Retina (tissue), 1 donor: ENCODE results near the gene ERGIC3.
A peak's percentile ranks its signal among the peaks of the same experiment; 100 is the strongest.

Experiments
- DNase-seq: peaks from one replicate; pipeline ENCODE4 v3.0.0-alpha.2; 2016

ERGIC3 gene

DNA sequence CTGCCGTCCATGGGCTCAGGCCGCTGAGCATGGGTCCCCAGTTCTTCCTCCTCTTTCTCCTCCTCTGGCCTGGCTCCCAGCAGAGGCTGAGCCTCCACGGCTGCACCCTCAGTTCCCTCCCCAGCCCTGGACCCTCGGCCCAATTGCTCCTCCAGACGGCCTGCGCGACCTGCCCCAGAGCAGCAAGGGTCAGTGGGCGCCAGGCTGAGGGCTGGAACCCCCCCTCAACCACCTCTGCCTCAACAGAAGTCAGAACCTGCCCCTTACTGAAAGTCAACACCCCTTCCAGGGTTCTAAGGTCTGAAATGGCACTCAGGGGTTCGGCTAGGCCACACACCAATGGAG is 57.9 kb downstream of the ERGIC3 start:
- DNase-seq, result no peak

DNA sequence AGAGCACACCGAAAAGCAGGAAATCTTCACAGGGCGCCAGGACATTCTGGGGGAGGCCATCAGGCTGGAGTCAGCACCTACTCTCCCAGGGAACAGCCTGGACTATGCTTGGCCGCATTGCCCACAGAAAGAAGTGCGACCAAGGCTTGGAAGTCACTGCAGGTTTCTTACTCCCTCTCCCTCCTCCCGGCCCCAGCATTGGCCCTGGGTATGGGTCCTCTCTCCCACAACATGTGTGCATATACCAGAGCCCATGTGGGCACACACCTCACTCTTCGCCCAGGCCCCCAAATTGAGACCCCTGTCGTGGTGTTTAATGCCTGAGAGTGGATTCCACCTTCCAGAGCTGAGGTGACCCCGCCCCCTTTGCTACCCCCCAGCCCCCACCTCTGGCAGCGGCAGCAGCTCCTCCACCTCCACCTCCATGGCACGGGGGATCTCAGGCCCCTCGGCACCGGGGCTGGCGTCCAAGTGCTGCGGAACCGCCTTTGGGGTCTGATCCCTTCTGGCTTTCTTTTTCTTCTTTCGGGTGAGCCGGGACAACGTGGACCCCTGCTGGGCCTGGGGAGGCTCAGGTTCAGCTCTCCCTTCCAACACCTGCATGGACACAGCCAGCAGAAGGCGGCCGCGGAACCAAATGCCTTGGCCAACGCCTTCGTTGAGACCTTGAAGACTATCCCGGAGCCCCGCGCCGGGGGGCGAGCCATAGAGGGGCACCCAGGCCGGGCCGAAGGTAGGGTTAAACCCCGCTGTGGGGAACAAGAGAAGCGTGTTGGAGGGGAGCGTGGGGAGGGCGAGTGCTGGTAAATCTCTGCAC is 58.5 kb downstream of the ERGIC3 start:
- DNase-seq, result no peak

DNA sequence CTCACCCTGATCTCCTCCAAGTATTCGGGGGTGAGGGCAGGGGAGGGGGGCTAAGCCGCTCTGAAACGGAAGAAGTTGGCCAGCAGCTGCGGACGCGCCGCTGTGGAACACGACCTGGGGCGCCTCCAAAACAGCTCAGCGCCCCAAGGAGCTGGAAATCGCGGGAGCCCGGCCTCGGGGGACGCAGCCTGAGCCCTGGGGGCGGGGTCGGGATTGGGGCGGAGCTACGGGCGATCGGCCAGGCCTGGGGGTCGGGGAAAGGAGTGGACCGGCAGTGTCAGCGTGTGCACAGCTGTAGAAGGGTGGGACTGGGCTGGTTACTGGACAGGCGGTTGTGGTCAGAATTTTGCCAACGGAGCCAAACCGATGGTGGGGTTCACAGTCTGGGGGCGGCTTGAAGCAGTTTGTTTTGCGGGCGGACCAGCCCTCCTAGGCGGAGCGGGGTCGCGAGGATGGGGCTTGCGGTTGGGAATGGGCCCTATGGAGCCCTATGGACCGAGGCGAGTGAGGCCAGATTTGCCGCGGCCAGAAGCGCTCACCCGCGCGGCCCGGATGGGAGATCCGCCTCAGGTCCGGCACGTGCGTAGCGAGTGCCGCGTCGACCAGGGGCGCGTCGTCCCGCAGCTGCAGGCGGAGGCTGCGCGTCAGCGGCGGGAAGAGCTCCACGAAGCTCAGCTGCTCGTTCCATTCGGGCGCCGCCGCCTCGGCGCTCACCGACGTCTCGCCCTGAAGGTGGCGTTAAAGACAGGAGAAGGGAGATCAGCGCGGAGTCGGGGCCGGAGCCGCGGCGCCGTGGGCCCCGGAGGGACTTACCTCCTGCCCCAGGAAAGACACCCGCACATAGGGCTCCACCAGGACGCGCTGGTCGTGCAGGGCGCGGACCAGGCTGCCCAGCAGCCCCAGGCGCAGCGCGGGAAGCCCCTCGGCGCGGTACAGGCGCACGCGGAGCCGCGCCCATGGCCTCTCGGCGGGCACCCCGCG is 59.4 kb downstream of the ERGIC3 start:
- DNase-seq, result peak; percentile 91

GRCh38 chr20:35601990-35602389 is 60.1 kb downstream of the ERGIC3 start:
- peak; percentile 28 for DNase-seq

DNA sequence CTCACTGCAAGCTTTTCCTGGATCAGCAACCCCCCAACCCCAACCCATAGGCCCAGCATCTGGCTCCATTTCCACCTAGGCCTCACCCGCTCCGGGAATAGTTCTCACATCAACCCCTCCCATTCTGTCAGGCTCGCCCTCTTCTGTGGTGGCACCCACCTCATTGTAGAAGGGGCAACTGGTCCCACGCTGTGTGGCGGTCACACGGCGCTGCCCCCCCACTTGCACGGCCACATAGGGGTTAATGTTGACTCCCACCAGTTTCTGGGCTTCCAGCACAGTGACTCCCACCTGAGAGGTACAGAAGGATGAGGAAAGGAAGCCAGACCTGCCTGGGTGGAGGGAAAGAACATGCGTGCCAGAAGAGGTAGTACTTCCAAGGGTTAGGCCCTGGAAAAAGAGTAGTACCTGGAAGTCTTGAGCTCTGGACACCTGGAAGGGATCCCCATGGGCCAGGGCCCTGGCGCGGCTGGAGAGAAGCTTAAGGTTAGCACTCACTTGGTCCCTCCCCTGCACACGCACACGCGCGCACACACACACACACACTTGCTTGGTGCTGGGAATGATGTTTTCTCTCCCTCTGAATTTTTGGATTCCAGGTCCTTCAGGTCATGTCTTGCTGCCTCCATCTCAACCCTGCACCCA is 61.1 kb downstream of the ERGIC3 start:
- no peak for DNase-seq

DNA sequence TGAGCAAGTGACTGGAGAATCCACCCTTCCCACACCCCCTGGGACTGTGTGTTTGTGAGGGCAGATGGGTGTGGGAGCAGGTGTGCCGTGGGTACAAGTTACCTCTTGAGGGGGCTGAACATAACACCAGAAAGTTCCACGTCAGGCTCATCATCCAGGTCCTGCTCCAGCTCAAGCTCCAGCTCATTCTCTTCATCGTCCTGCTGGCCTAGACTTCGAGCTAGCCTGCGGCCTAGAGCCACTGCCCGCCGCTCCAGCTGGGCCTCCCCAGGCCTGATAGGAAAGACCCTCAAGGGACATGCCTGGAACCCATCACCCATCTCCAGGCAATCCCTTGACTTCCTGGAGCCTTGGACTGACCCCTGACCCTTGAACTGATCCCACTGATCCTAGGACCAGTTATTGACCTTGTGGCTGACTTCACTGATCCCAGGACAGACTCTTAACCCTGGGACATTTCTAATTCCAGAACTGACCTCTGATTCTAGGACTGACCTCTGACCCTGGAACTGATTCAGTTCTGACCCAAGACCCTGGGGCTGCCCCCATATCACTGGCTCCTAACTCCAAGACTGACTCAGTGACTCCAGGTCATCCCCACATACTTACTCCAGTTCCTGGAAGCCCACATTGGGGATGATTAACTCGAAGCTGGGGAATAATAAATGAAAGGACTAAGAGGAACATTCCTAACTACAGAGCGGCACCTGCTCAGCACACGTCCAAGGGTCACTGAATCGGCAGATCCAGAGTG is 62.0 kb downstream of the ERGIC3 start:
- no peak for DNase-seq

DNA sequence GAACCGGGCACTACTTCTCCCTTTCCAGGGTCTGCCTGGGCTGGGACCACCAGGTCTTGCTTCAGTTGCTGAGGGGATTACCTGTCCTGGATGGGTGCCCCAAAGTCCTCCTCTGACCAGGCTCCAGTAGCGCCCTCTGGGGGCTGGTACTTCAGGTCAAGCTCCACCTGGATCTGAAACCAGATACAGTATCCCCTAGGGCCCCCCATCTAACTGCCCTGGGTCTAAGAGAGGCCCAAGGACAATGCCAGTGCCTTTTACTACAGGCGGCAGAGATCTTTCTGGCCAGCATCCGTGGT is 62.5 kb downstream of the ERGIC3 start:
- DNase-seq, result no peak

DNA sequence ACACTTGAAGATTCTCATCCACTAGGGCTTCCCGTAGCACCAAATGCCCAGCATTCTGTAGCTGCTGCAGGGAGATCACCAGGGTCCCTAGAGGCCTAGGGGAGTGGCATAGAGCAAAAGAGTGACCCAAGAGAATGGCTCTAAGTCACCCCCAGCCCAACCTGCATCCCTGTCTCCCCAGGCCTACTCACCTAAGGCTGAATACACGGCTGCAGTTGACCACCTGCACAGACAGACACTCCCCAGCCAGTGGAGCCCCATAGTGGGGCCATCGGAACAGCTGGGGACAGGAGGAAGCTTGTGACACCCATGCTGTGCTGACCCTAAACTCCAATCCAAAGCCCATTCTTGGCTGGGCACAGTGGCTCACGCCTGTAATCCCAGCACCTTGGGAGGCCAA is 64.2 kb downstream of the ERGIC3 start:
- DNase-seq, result no peak
